HepG2 (cell line): ENCODE results near the gene DUSP15. TPM values are rescaled to one million over a fixed set of nuclear protein-coding genes. Genes with fewer than 3 reads are reported as not detected.

Experiments
- KIAA2018 ChIP-seq: sonication (generic); formaldehyde crosslinking; IDR thresholded peaks from 2 replicates; pipeline ENCODE4 v1.5.0; 2020; ENCODE audit warnings: mild to moderate bottlenecking, missing genetic modification reagents, borderline replicate concordance
- KLF15 ChIP-seq: sonication (generic); formaldehyde crosslinking; IDR thresholded peaks from 2 replicates; pipeline ENCODE4 v1.8.1; 2023; ENCODE audit warnings: borderline replicate concordance, mild to moderate bottlenecking, inconsistent platforms, missing genetic modification reagents, mixed read lengths
- NR2F1 ChIP-seq, 2 experiments: fragments of 450-650 bp in 1 of 2; formaldehyde crosslinking in 1 of 2; IDR thresholded peaks; 2 replicates each; pipeline versions ENCODE4 v1.5.0 to v1.6.1; 2016 to 2020; ENCODE audit warnings: mild to moderate bottlenecking in 1 of 2, missing compliant biosample characterization in 1 of 2, missing genetic modification reagents in 1 of 2, moderate library complexity in 1 of 2
- SAFB2 ChIP-seq: sonication (generic); formaldehyde crosslinking; IDR thresholded peaks from 2 replicates; pipeline ENCODE4 v1.5.1; 2020; ENCODE audit warnings: missing genetic modification reagents, low read depth, mild to moderate bottlenecking, borderline replicate concordance
- polyA plus RNA-seq, 8 experiments: library from polyadenylated mRNA; depleted of rRNA in 3 of 8; stranded (reverse) in 7 of 8; unstranded in 1 of 8; fragments of >200 nt; fragmentation: Illumina TruSeq in 4 of 8; extraction: Trizol in 4 of 8; gene quantifications; 2 replicates each; pipeline versions ENCODE4 v1.2.1 to v1.2.3, GENCODE V29; 2011 to 2016; ENCODE audit warnings: low read depth in 4 of 8, missing spikeins in 1 of 8, mixed read lengths in 1 of 8; ENCODE audit not compliant: insufficient read depth in 1 of 8
- total RNA-seq, 5 experiments: library from RNA; depleted of rRNA; stranded (reverse); fragments of >200 nt; fragmentation: Illumina TruSeq; extraction: Trizol; gene quantifications; 2 replicates each; pipeline ENCODE4 v1.2.3, GENCODE V29; 2016; ENCODE audit warnings: low read depth in 1 of 5

DUSP15 gene
- total and polyA plus RNA-seq, 2 of the 13 experiments (the other 11 are each of a cell fraction or from before 2014, with no cell fraction given), result 0.17 to 0.93 TPM

- TF ChIP-seq KIAA2018 (no peak), NR2F1 (CRISPR knock-in tag; IDR thresholded peaks at IDR 0.05) (peak in 1 of 2 experiments; percentile 49; a peak in 1 of 4 replicates), KLF15 (CRISPR knock-in tag) (no peak), SAFB2 (CRISPR knock-in tag) (no peak)
- TF ChIP-seq, all 625 proteins: peak for 3
These were observed 11.6 kb upstream of the DUSP15 start (continued) for GRCh38 chr20:31881945-31882344.
